Pancreas (tissue), 10 donors: ENCODE results near the gene ADNP2. TPM values are rescaled to one million over a fixed set of nuclear protein-coding genes. Genes with fewer than 3 reads are reported as not detected.

Experiments
- ATAC-seq, 4 donors: fragments of 200-7000 bp; cut with Tn5 transposase; one replicate each; pipeline versions ENCODE4 v1.8.0 to v1.9.1; 2020; ENCODE audit warnings: mild to moderate bottlenecking in 4 of 4, moderate library complexity in 4 of 4
- DNase-seq, 6 donors: peaks; one replicate each; pipeline ENCODE4 v3.0.0-alpha.2; 2020
- FAIRE-seq: peaks from 2 replicates; lab custom pipeline; 2012; peaks lifted over from hg19 to GRCh38; lab: Jason Lieb, UNC
- H3K27ac ChIP-seq, 4 donors: fragments of 200-600 bp; sonication (generic); 1 replicate in 3 of 4; 2 replicates in 1 of 4; pipeline versions ENCODE4 v1.5.0 to v1.8.0; 2020
- H3K27me3 ChIP-seq, 4 donors: fragments of 200-600 bp; one replicate each; pipeline ENCODE4 v1.8.0; 2021
- H3K36me3 ChIP-seq, 3 donors: fragments of 200-600 bp; sonication (generic) in 1 of 3; one replicate each; pipeline versions ENCODE4 v1.5.0 to v1.8.0; 2020 to 2021
- H3K4me1 ChIP-seq, 3 donors: fragments of 200-600 bp; one replicate each; pipeline ENCODE4 v1.8.0; 2021
- H3K4me3 ChIP-seq, 4 donors: fragments of 200-600 bp; sonication (generic) in 2 of 4; one replicate each; pipeline versions ENCODE4 v1.5.0 to v1.8.0; 2020 to 2021
- H3K9me3 ChIP-seq, 4 donors: fragments of 200-600 bp; one replicate each; pipeline ENCODE4 v1.8.0; 2021
- CTCF ChIP-seq, 4 donors: fragments of 200-600 bp; sonication (generic) in 3 of 4; IDR thresholded peaks; one replicate each; pipeline versions ENCODE4 v1.5.0 to v1.8.0; 2021; ENCODE audit warnings: antibody characterized with exemption in 4 of 4
- WGBS, 2 donors: extraction: QIAGEN DNeasy Blood & Tissue Kit; methylation state at CpG; one replicate each; pipeline ENCODE4 v1.1.7; 2013; 5-methylcytosine and 5-hydroxymethylcytosine counted together
- intact Hi-C, 3 donors: fragments of 100-400 bp; cut with DNase I; formaldehyde crosslinking; loops; one replicate each; pipeline versions ENCODE4 v1.11.1 to v1.14.2; 2022
- polyA plus RNA-seq, 2 donors: library from polyadenylated mRNA; stranded (reverse); fragments of 200-250 nt; gene quantifications; one replicate each; pipeline ENCODE4 v1.2.3, GENCODE V29; 2013
- total RNA-seq, 6 donors: library from RNA; stranded (reverse); fragmentation: NEBNext Ultra II Directional in 4 of 6; extraction: Animal tissue kit (Norgen Biotek cat#: 25700) in 4 of 6; gene quantifications; one replicate each; pipeline versions ENCODE4 v1.2.1 to v1.2.4, GENCODE V29; 2021 to 2023
- donor health status: healthy with polysubstance abuse.
- donor health status: DM: no; HTN: no; CAD: no; lungs with moderate emphysema.
- donor health status: DM: no; HTN: no; CAD: no.
- donor health status: control.
- donor health status: control.
- donor health status: Bipolar disorder and iron deficiency.
- donor health status: DM: yes; HTN: yes; CAD: no.
- donor health status: DM: no; HTN: no; CAD: no.
- donor health status: DM: no; HTN: no; CAD: no.
- donor health status: DM: yes; HTN: yes; CAD: no.

ADNP2 gene
- total and polyA plus RNA-seq, 8 donors, result 4.2 to 8.4 (median 6.9) TPM

GRCh38 chr18:80179857-80180558, 70.9 kb downstream of the ADNP2 start:
- Histone ChIP-seq H3K36me3 (no peaks in the 10 kb centered on the region), H3K4me3 (no peak overlapping the region), H3K9me3 (no peaks in the 10 kb centered on the region), H3K27ac (no peak overlapping the region), H3K4me1 (no peaks in the 10 kb centered on the region), H3K27me3 (no peaks in the 10 kb centered on the region)
- TF ChIP-seq CTCF (IDR thresholded peaks at IDR 0.05), result no peak
- FAIRE-seq (no peak), ATAC-seq (peak in 1 of 4 donors; percentile 16), DNase-seq (no peak)
- WGBS, 2 donors, result 74 to 80% methylated on average over 20 of the region's 20 CpGs
- intact Hi-C loops, result no loop called here

- no peak for TF ChIP-seq CTCF (IDR thresholded peaks at IDR 0.05)
- Histone ChIP-seq H3K4me3 (no peak overlapping the region), H3K4me1 (no peaks in the 10 kb centered on the region), H3K36me3 (no peaks in the 10 kb centered on the region), H3K27ac (no peak overlapping the region), H3K27me3 (no peaks in the 10 kb centered on the region), H3K9me3 (no peaks in the 10 kb centered on the region)
- no peak for FAIRE-seq
- intact Hi-C loops, result no loop called here
- no peak for DNase-seq
- WGBS, 2 donors, result 91 to 95% methylated on average over 33 of the region's 33 CpGs
- ATAC-seq, result no peak
Observed at GRCh38 chr18:80180778-80181564, 71.9 kb downstream of the ADNP2 start.

DNA sequence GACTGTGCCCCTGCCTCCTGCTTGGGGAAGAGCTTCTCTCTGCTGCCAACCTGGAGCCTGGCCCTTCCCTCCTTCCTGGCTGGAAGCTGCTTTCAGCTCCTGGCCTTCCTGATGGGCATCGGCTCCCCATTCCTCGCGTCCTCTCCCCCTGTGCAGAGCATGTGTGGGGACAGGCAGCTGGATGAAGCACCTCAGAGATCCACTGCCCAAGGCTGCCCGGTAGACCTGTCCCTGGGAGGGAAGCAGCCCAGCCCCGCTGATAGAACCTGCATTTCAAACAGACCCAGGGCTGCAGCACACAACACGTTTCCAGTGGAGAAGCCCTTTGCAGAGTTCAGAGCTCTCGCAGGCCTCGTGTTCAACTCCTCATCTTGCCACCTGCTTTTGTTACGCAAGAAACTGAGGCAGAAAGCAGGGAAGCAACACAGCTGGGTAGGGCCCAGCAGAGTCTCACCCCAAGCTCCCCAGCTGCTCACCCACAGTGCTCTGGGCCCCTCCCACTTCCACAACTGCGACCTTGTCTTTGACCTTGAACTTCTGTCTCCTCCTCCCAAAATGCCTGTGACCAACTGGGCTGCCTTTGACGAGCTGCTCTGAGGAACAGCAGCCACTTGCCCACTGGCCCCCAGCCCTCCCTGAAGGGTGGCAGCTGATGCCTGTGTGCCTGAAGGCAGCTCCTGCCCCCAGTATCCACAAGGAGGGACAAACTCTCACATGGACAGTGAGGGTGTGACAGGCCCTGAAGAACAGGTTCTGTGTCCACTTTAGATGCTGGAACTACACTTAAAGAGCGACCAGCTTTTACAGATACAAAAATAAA, 72.8 kb downstream of the ADNP2 start:
- ATAC-seq (no peak), DNase-seq (no peak), FAIRE-seq (no peak)
- H3K27ac ChIP-seq, result no peak overlapping the region
- H3K27me3 ChIP-seq, result no peaks in the 10 kb centered on the region
- 67% methylated on average over 12 of the region's 12 CpGs for WGBS, 2 donors
- TF ChIP-seq CTCF (IDR thresholded peaks at IDR 0.05), result no peak
- no peak overlapping the region for H3K4me3 ChIP-seq
- H3K36me3 ChIP-seq, result no peaks in the 10 kb centered on the region
- no peaks in the 10 kb centered on the region for H3K9me3 ChIP-seq
- intact Hi-C loops, result no loop called here
- no peaks in the 10 kb centered on the region for H3K4me1 ChIP-seq

DNA sequence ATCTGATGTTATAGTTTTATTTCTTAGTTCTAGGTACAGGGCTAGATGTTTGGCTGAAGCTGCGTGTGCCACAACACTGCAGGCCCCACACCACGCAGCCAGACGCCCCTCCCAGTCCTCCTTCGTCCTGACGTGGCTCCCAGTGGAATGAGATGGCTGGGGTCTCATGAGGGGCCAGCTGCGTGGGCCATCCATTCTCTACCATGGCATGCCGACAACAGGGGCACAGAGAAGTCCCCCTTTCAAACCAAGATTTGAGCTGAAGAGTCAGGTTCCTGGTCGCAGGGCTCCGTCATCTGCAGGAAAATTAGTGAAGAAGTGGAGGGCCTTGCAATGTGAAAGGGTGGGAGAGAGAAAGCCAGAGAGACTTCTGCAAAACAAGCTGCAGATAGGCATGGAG, 73.8 kb downstream of the ADNP2 start:
- FAIRE-seq, result no peak

More for the DNA sequence above, 73.8 kb downstream of the ADNP2 start:
- WGBS, 2 donors, result 84 to 87% methylated on average over 9 of the region's 9 CpGs
- ATAC-seq, result no peak
- Histone ChIP-seq H3K4me1 (no peaks in the 10 kb centered on the region), H3K27ac (no peak overlapping the region), H3K36me3 (no peaks in the 10 kb centered on the region), H3K9me3 (no peaks in the 10 kb centered on the region), H3K4me3 (no peak overlapping the region), H3K27me3 (no peaks in the 10 kb centered on the region)
- no peak for DNase-seq
- no peak for TF ChIP-seq CTCF (IDR thresholded peaks at IDR 0.05)
- intact Hi-C loops, result no loop called here
